ENCODE data around the gene COL27A1.

Gene COL27A1

GRCh38 chr9:114273461-114273881, 118.1 kb downstream of the COL27A1 start:
- TF ChIP-seq ZNF274 (IDR thresholded peaks at IDR 0.05; ENCODE audit: low read depth, low read length): no peak
- no peak overlapping the region for H3K4me3 ChIP-seq (ENCODE audit: low read length)

- TF ChIP-seq ZNF274 (IDR thresholded peaks at IDR 0.05; ENCODE audit: low read depth, low read length): no peak
- H3K4me3 ChIP-seq (ENCODE audit: low read length): no peak overlapping the region
Observed at GRCh38 chr9:114274217-114274616, 118.9 kb downstream of the COL27A1 start.

GRCh38 chr9:114275246-114276004, 120.1 kb downstream of the COL27A1 start:
- no peak overlapping the region for H3K4me3 ChIP-seq (ENCODE audit: low read length)

DNA sequence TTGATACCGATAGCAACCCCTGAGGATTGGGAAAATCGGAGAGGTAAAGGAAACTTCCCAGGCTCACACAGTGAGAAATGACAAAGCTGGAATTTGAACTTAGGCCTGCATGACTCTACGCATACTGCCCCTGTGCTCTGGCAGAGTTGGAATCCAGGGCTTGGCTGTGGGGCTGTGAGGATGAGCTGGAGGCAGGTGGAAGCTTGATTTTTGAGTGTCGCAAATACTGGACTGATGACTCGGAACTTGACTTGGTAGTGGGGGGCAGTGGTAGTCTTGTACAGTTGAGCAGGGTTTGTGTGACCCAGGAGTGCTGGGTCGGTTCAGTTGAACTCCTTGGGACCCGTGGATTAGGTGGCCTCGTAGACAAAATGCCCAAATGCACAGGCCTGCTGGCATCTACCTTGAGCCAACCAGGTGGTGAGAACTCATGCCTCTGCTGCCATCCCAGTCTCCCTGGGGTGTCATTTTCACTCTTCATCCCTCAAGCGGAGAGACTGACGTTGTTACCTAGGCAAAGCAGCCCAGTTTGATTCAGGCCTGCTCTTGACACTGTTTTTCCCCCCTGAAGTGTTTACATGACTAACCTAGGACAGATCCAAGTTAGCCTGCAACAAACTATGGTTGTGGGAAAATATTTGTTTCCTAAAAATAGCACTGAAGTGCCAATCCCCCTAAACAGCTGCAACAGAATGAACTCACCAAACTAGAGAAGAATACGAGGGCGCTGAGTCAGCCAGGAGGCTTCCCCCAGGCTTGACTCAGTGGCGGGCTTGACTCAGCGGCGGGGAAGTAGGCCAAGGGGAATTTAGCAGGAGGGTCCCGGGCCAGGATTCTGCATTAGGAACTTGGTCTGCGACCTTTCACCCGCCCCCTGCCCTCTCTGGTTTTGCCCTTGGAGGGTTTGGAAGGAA, 121.8 kb downstream of the COL27A1 start:
- no peak for TF ChIP-seq ZNF274 (IDR thresholded peaks at IDR 0.05; ENCODE audit: low read depth, low read length)
- H3K4me3 ChIP-seq (ENCODE audit: low read length): no peak overlapping the region

More at GRCh38 chr9:114275246-114276004, 120.1 kb downstream of the COL27A1 start:
- no peak for TF ChIP-seq ZNF274 (IDR thresholded peaks at IDR 0.05; ENCODE audit: low read depth, low read length)

DNA sequence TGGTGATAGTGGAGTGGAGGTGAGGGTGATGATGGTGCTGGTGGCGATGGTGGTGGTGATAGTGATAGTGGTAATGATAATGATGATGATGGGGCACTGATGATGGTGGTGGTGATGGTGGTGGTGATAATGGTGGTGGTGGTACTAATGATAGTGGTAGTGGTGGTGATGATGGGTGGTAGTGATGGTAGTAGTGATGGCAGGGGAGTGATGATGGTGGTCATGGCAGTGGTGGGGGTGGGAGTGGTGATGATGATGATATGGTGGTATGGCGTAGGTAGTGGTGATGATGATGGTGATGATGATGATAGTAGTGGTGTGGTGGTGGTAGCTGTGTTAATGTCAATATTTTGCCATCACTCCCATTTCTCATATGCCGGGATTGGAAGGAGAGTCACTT, 123.0 kb downstream of the COL27A1 start:
- H3K4me3 ChIP-seq (ENCODE audit: low read length): no peak overlapping the region
- TF ChIP-seq ZNF274 (IDR thresholded peaks at IDR 0.05; ENCODE audit: low read depth, low read length): no peak

DNA sequence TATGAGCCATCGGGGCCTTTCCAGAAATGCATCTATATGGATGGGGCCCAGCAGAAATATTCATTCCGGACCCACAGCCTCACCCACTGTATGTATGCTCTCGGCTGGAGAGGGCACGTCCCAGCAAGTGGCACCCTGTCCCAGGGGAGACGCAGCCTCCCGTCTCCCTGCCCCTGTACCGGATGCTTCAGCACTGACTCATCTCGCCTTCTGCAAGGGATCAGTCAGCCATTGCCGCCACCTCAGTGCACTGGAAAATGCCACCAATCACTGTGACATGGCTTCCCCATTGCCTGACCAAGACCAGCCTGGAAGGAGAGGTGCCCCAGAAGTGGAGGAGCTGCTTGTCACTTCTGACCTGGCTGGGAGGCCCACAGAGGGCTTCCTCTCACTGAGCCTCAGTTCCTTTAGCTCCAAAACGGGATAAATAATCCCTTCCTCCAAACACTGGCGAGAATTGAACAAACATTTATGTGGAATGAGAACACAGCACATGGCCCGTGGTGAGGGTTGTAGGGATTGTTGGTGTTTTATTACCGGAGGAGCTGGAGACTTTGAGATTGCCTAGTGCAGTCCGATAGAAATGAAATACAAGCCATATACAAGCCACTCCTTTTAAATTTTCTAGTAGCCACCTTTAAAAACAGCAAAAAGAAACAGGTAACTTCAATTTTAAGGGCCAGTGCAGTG, 123.7 kb downstream of the COL27A1 start:
- no peak overlapping the region for H3K4me3 ChIP-seq (ENCODE audit: low read length)
- TF ChIP-seq ZNF274 (IDR thresholded peaks at IDR 0.05; ENCODE audit: low read depth, low read length): no peak

DNA sequence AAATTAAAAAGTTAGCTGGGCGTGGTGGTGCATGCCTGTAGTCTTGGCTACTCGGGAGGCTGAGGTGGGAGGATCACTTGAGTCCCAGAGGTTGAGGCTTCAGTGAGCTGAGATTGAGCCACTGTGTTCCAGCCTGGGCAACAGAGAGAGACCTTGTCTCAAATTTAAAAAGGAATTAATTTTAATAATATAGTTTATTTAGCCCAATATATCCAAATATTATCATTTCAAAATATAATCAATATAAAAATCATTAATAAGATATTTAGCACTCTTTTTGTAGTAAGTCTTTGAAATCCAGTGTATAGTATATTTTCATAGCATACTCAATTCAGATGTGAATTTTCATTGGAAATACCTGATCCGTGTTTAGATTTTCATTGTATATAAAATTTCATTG, 124.4 kb downstream of the COL27A1 start:
- H3K4me3 ChIP-seq (ENCODE audit: low read length): no peak overlapping the region
- no peak for TF ChIP-seq ZNF274 (IDR thresholded peaks at IDR 0.05; ENCODE audit: low read depth, low read length)

DNA sequence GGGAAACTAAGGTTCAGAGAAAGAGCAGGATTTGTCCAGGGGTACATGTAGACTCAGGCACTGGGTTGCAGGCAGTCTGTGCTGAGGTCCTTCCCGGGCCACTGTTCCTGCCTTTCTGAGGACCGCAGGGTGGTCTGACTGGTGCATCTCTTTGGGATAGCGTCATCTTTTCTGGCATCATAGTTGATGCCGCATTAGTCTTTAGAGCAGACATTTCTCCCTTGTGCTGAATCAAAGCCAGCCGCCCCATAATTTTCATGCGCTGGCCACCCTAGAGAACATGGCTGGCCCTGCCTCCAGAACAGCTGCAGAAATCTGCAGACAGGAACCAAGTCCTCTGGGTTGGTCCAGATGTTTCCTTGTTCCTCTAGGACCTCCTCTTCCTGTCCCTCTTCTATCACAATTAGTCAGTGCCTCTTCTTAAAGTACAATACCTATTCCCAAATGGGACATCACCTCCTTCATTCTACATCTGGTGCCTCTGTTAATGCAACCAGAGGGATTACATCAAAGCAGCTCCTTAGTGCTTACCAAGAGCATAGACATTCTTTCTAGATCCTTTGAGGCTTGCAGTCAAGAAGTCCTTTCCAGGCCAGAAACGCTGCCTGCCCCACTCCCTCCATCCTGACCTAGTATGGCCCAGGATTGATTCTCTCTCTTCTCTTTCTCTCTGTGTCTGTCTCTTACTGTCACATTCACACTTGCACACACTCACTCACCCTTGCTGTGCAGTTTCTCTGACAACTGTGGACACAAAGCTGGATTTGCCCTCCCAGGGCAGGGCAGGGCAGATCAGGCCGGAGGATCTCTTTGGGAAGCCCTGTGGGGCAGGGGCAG, 125.5 kb downstream of the COL27A1 start:
- no peak overlapping the region for H3K4me3 ChIP-seq (ENCODE audit: low read length)
- TF ChIP-seq ZNF274 (IDR thresholded peaks at IDR 0.05; ENCODE audit: low read depth, low read length): no peak

- no peak for TF ChIP-seq ZNF274 (IDR thresholded peaks at IDR 0.05; ENCODE audit: low read depth, low read length)
- no peak overlapping the region for H3K4me3 ChIP-seq (ENCODE audit: low read length)
Observed at GRCh38 chr9:114281473-114282103, 126.3 kb downstream of the COL27A1 start.

DNA sequence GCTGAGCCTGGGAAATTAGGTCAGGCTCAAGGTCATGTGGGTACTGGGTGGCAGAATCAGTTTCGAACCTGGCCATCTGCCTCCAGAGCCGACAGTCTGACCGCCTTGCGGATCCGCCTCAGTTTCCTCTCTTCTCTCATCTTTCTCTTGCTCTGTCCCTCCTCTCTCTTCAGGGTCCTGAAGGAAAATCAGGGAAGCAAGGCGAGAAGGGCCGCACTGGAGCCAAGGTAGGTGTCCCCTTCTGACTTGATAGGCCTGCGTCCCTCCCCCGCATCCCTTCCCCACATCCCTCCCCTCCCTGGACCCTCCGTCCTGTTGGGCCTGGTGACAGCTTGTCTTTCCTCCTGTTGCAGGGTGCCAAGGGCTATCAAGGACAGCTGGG, 126.8 kb downstream of the COL27A1 start:
- TF ChIP-seq ZNF274 (IDR thresholded peaks at IDR 0.05; ENCODE audit: low read depth, low read length): no peak
- H3K4me3 ChIP-seq (ENCODE audit: low read length): no peak overlapping the region

DNA sequence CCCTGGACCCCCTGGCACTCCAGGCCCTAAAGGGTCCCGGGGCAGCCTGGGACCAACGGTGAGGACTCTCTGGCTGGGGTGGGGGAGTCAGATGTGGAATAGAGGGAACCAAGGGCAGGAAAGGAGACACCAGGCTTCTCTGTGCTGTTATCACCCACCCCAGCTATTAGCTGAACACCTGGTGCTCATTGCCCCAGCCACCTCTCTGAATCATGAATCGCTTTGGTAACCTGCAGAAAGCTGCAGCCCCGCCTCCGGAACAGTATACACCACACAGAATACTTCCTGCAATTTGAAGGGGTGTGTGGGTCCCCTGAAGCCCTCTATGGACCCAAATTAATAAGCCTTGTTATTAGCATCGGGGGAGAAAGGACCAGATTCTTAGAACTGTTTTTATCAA, 127.2 kb downstream of the COL27A1 start:
- no peak overlapping the region for H3K4me3 ChIP-seq (ENCODE audit: low read length)
- TF ChIP-seq ZNF274 (IDR thresholded peaks at IDR 0.05; ENCODE audit: low read depth, low read length): no peak

DNA sequence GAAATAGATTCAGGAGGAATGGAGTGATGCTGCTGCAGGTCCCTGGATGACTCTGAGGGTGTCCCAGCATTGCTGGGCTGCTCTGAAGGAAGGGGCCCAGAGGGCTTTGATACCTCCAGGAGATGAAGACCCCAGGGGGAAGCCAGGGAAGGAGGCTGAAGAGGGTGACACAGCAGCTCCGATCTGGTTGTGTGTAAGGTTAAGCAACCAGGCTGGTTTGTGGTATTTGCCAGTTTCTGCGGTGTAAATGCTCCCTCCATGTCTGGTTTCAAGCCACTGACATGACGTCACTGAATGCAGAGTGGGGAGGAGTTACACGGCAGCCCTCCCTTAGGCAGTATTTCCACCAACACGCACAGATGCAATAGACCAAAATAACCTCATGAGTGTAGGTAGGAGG, 127.6 kb downstream of the COL27A1 start:
- TF ChIP-seq ZNF274 (IDR thresholded peaks at IDR 0.05; ENCODE audit: low read depth, low read length): no peak
- H3K4me3 ChIP-seq (ENCODE audit: low read length): no peak overlapping the region

DNA sequence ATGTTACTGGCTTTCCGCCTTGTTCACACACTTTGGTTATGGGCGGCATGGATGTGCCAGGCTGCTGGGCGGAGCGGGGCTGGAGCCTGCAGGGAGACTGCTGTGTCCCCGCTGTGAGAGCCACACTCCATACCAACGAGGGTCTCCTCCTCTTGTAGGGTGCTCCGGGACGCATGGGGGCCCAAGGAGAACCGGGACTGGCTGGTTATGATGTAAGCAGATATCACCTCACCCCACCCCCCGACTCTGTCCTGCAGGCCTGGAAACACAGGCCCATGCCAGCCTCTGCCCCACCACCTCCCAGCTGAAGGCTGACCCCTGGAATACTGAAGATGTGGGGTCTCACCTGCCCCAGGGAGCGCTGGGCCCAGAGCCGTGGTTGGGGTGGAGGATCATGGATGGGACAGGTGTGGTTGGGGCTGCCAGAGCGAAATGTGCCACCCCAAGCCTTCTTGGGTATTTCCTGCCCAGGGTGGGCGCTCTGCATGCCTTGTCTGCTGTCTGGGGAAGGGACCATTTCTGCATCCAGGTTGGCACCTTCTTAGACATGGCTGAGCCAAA, 128.3 kb downstream of the COL27A1 start:
- no peak overlapping the region for H3K4me3 ChIP-seq (ENCODE audit: low read length)
- no peak for TF ChIP-seq ZNF274 (IDR thresholded peaks at IDR 0.05; ENCODE audit: low read depth, low read length)
